Heart left ventricle (tissue), 13 donors: ENCODE results near the gene HEXA.

Experiments used
- POLR2A ChIP-seq, 2 donors: fragments of 450-650 bp; IDR thresholded peaks; one replicate each; pipeline ENCODE4 v1.6.1; 2017; ENCODE audit warnings: antibody characterized with exemption in 2 of 2, mild to moderate bottlenecking in 2 of 2, moderate library complexity in 2 of 2
- TF ChIP-seq, protein P1 (sequence below), 12 donors: fragments of 200-600 bp; sonication (generic) in 4 of 12; IDR thresholded peaks; one replicate each; pipeline versions ENCODE4 v1.5.0 to v1.8.0; 2018 to 2022; ENCODE audit warnings: antibody characterized with exemption in 12 of 12, mild to moderate bottlenecking in 5 of 12
- donor health status: ischemic (EF 13 %, LVEDD 7.1; RV severe dilation, severe dysfunction).
- donor health status: DM: no; HTN: yes; CAD: no.
- donor health status: DM: no; HTN: no; CAD: no.
- donor health status: ischemic (EF 25% LVEDD 6.9; RV normal size, moderate dysfunction).
- donor health status: ischemic (EF 25% LVEDD 5.7; RV mildly dilated, moderate dysfunction).
- donor health status: ischemic (EF 35%, LVEDD 5.7; RV mildly dilated, moderate dysfunction).
- donor health status: nonischemic (EF 11% LVEDD 7.7; RV severe dilation, severe dysfunction).
- donor health status: DM: yes; HTN: yes; CAD: no.
- donor health status: PGD.
- donor health status: ischemic (EF 29% LVEDD 5.4; RV normal size, mild dysfunction).
- donor health status: nonischemic (EF 23%, LVEDD 6.1; RV moderate dilation, normal function).

DNA sequence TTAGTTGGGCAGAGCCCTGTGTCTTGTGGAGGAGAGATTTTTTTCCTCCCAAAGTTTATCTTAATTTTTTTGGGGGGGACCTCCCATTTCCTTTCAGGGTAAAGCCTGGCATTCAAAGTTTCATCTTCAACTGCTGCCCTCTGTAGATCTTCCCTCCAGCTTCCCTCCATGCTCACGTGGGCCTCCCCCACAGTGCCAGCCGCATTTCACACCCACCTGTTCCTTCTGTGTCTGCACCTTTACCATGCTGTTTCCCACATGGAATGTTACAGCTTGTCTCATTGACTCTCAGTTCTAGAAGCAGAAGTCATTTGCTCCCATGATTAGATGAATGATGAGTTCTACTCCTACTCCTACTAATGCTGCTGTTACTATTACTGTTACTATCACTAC lies 62.4 kb downstream of the HEXA start:
- TF ChIP-seq, protein P1, sequence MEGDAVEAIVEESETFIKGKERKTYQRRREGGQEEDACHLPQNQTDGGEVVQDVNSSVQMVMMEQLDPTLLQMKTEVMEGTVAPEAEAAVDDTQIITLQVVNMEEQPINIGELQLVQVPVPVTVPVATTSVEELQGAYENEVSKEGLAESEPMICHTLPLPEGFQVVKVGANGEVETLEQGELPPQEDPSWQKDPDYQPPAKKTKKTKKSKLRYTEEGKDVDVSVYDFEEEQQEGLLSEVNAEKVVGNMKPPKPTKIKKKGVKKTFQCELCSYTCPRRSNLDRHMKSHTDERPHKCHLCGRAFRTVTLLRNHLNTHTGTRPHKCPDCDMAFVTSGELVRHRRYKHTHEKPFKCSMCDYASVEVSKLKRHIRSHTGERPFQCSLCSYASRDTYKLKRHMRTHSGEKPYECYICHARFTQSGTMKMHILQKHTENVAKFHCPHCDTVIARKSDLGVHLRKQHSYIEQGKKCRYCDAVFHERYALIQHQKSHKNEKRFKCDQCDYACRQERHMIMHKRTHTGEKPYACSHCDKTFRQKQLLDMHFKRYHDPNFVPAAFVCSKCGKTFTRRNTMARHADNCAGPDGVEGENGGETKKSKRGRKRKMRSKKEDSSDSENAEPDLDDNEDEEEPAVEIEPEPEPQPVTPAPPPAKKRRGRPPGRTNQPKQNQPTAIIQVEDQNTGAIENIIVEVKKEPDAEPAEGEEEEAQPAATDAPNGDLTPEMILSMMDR (IDR thresholded peaks at IDR 0.05) = no peak
- no peak for TF ChIP-seq POLR2A (IDR thresholded peaks at IDR 0.05)
